ENCODE measurements around the gene SNRPA1.
"Not testable (repeated sequence)": the region's sequence is repeated elsewhere in the genome, so short reads cannot be mapped to it uniquely, and the experiment has no call there.

Gene SNRPA1

GRCh38 chr15:101293122-101293521 lies 1.9 kb downstream of the SNRPA1 start:
- Histone ChIP-seq H3K36me3 (ENCODE audit: control insufficient read depth in 4 of 4, insufficient read depth in 4 of 4, low read length in 3 of 4) (peaks cover 4 to 28% (median 13%) of the 10 kb centered on the region in 4 experiments), H3K27ac (ENCODE audit: insufficient read depth in 1 of 2, low read depth in 1 of 2, low read length in 2 of 2, poor library complexity in 1 of 2, severe bottlenecking in 2 of 2) (peak overlapping the region in 1 of 2 experiments; percentile 95), H3K9me3 (ENCODE audit: control extremely low read depth in 1 of 5, control insufficient read depth in 4 of 5, insufficient read depth in 2 of 5, low read depth in 1 of 5, low read length in 4 of 5) (no peaks in the 10 kb centered on the region), H3K4me1 (ENCODE audit: control extremely low read depth in 1 of 4, control insufficient read depth in 4 of 4, insufficient read depth in 4 of 4, low read length in 3 of 4) (peaks cover 13 to 29% (median 25%) of the 10 kb centered on the region in 4 experiments), H3K4me3 (ENCODE audit: control insufficient read depth in 1 of 7, extremely low read depth in 1 of 7, insufficient read depth in 4 of 7, low read depth in 2 of 7, low read length in 6 of 7) (peak overlapping the region in 4 of 7 experiments; percentile 91 to 96 (median 96)), H3K27me3 (replicated peaks in 2 of 5; ENCODE audit: control insufficient read depth in 4 of 5, insufficient read depth in 5 of 5, low read length in 4 of 5) (no peaks in the 10 kb centered on the region)
- 88% methylated on average over 8 of the region's 10 CpGs for WGBS (ENCODE audit: insufficient coverage)
- CTCF ChIA-PET = interaction anchor here (1.0 to 4.5 kb wide), 8 partner anchors 11 to 362 kb away, joined by 3 to 27 read pairs (median 3); no protein-coding TSS in a partner anchor
- no peak for DNase-seq
- POLR2A ChIA-PET = no interaction called here

GRCh38 chr15:101288905-101289513 lies 6.0 kb downstream of the SNRPA1 start:
- 85% methylated on average over 5 of the region's 8 CpGs for WGBS (ENCODE audit: insufficient coverage)
- no peak overlapping the region for H3K4me3 ChIP-seq (ENCODE audit: control insufficient read depth in 1 of 7, extremely low read depth in 1 of 7, insufficient read depth in 4 of 7, low read depth in 2 of 7, low read length in 6 of 7)
- no peaks in the 10 kb centered on the region for H3K27me3 ChIP-seq (replicated peaks in 2 of 5; ENCODE audit: control insufficient read depth in 4 of 5, insufficient read depth in 5 of 5, low read length in 4 of 5)
- CTCF ChIA-PET = interaction anchor here (0.6 to 4.7 kb wide), 18 partner anchors 9 to 406 kb away, joined by 3 to 54 read pairs (median 4); no protein-coding TSS in a partner anchor
- H3K36me3 ChIP-seq (ENCODE audit: control insufficient read depth in 4 of 4, insufficient read depth in 4 of 4, low read length in 3 of 4) = peaks cover 20 to 63% (median 37%) of the 10 kb centered on the region in 4 experiments
- POLR2A ChIA-PET = no interaction called here
- DNase-seq = peak; percentile 74 to 89 (median 84)
- H3K4me1 ChIP-seq (ENCODE audit: control extremely low read depth in 1 of 4, control insufficient read depth in 4 of 4, insufficient read depth in 4 of 4, low read length in 3 of 4) = peaks cover 3 to 18% (median 12%) of the 10 kb centered on the region in 4 experiments
- no peak overlapping the region for H3K27ac ChIP-seq (ENCODE audit: insufficient read depth in 1 of 2, low read depth in 1 of 2, low read length in 2 of 2, poor library complexity in 1 of 2, severe bottlenecking in 2 of 2)
- no peaks in the 10 kb centered on the region for H3K9me3 ChIP-seq (ENCODE audit: control extremely low read depth in 1 of 5, control insufficient read depth in 4 of 5, insufficient read depth in 2 of 5, low read depth in 1 of 5, low read length in 4 of 5)

GRCh38 chr15:101287342-101287741 lies 7.7 kb downstream of the SNRPA1 start:
- not testable (repeated sequence) for H3K9me3 ChIP-seq (ENCODE audit: control extremely low read depth in 1 of 5, control insufficient read depth in 4 of 5, insufficient read depth in 2 of 5, low read depth in 1 of 5, low read length in 4 of 5); H3K27me3 ChIP-seq (replicated peaks in 2 of 5; ENCODE audit: control insufficient read depth in 4 of 5, insufficient read depth in 5 of 5, low read length in 4 of 5); DNase-seq; H3K27ac ChIP-seq (ENCODE audit: insufficient read depth in 1 of 2, low read depth in 1 of 2, low read length in 2 of 2, poor library complexity in 1 of 2, severe bottlenecking in 2 of 2); H3K4me1 ChIP-seq (ENCODE audit: control extremely low read depth in 1 of 4, control insufficient read depth in 4 of 4, insufficient read depth in 4 of 4, low read length in 3 of 4); H3K4me3 ChIP-seq (ENCODE audit: control insufficient read depth in 1 of 7, extremely low read depth in 1 of 7, insufficient read depth in 4 of 7, low read depth in 2 of 7, low read length in 6 of 7)
- 96% methylated on average over 4 of the region's 6 CpGs for WGBS (ENCODE audit: insufficient coverage)
- ChIA-PET CTCF (interaction anchor here (1.0 to 4.7 kb wide), 7 partner anchors 8 to 367 kb away, joined by 3 to 54 read pairs (median 5); no protein-coding TSS in a partner anchor), POLR2A (interaction anchor here (1.3 kb wide), 1 partner anchor 11 kb away, joined by 3 read pairs; no protein-coding TSS in a partner anchor)
- H3K36me3 ChIP-seq (ENCODE audit: control insufficient read depth in 4 of 4, insufficient read depth in 4 of 4, low read length in 3 of 4) = peaks cover 20 to 77% (median 44%) of the 10 kb centered on the region in 4 experiments

- no peaks in the 10 kb centered on the region for H3K27me3 ChIP-seq (replicated peaks in 2 of 5; ENCODE audit: control insufficient read depth in 4 of 5, insufficient read depth in 5 of 5, low read length in 4 of 5)
- no peak overlapping the region for H3K27ac ChIP-seq (ENCODE audit: insufficient read depth in 1 of 2, low read depth in 1 of 2, low read length in 2 of 2, poor library complexity in 1 of 2, severe bottlenecking in 2 of 2)
- no peaks in the 10 kb centered on the region for H3K9me3 ChIP-seq (ENCODE audit: control extremely low read depth in 1 of 5, control insufficient read depth in 4 of 5, insufficient read depth in 2 of 5, low read depth in 1 of 5, low read length in 4 of 5)
- ChIA-PET CTCF (interaction anchor here (0.6 to 4.7 kb wide), 5 partner anchors 10 to 367 kb away, joined by 3 to 23 read pairs (median 5); no protein-coding TSS in a partner anchor), POLR2A (interaction anchor here (1.3 kb wide), 1 partner anchor 11 kb away, joined by 3 read pairs; no protein-coding TSS in a partner anchor)
- H3K36me3 ChIP-seq (ENCODE audit: control insufficient read depth in 4 of 4, insufficient read depth in 4 of 4, low read length in 3 of 4) = peaks cover 24 to 77% (median 47%) of the 10 kb centered on the region in 4 experiments
- peak in 1 of 3 donors; percentile 40 for DNase-seq
- peak overlapping the region in 1 of 7 experiments; percentile 24 for H3K4me3 ChIP-seq (ENCODE audit: control insufficient read depth in 1 of 7, extremely low read depth in 1 of 7, insufficient read depth in 4 of 7, low read depth in 2 of 7, low read length in 6 of 7)
- 63% methylated on average over 2 of the region's 9 CpGs for WGBS (ENCODE audit: insufficient coverage)
- peaks cover 0 to 4% (median 0%) of the 10 kb centered on the region in 4 experiments for H3K4me1 ChIP-seq (ENCODE audit: control extremely low read depth in 1 of 4, control insufficient read depth in 4 of 4, insufficient read depth in 4 of 4, low read length in 3 of 4)
Observed at GRCh38 chr15:101286471-101287114, 8.5 kb downstream of the SNRPA1 start.

- H3K36me3 ChIP-seq (ENCODE audit: control insufficient read depth in 4 of 4, insufficient read depth in 4 of 4, low read length in 3 of 4) = peaks cover 25 to 77% (median 52%) of the 10 kb centered on the region in 4 experiments
- ChIA-PET CTCF (interaction anchor here (1.9 kb wide), 1 partner anchor 10 kb away, joined by 6 read pairs; no protein-coding TSS in a partner anchor), POLR2A (no interaction called here)
- H3K4me1 ChIP-seq (ENCODE audit: control extremely low read depth in 1 of 4, control insufficient read depth in 4 of 4, insufficient read depth in 4 of 4, low read length in 3 of 4) = peaks cover 0 to 4% (median 0%) of the 10 kb centered on the region in 4 experiments
- no peak overlapping the region for H3K27ac ChIP-seq (ENCODE audit: insufficient read depth in 1 of 2, low read depth in 1 of 2, low read length in 2 of 2, poor library complexity in 1 of 2, severe bottlenecking in 2 of 2)
- H3K27me3 ChIP-seq (replicated peaks in 2 of 5; ENCODE audit: control insufficient read depth in 4 of 5, insufficient read depth in 5 of 5, low read length in 4 of 5) = no peaks in the 10 kb centered on the region
- no peak overlapping the region for H3K4me3 ChIP-seq (ENCODE audit: control insufficient read depth in 1 of 7, extremely low read depth in 1 of 7, insufficient read depth in 4 of 7, low read depth in 2 of 7, low read length in 6 of 7)
- no peak for DNase-seq
- 100% methylated on average over 2 of the region's 6 CpGs for whole genome bisulfite sequencing (ENCODE audit: insufficient coverage)
- no peaks in the 10 kb centered on the region for H3K9me3 ChIP-seq (ENCODE audit: control extremely low read depth in 1 of 5, control insufficient read depth in 4 of 5, insufficient read depth in 2 of 5, low read depth in 1 of 5, low read length in 4 of 5)
Observed at GRCh38 chr15:101283931-101284330, 11.1 kb downstream of the SNRPA1 start.

GRCh38 chr15:101280007-101280406 lies 15.0 kb downstream of the SNRPA1 start:
- Histone ChIP-seq H3K4me1 (ENCODE audit: control extremely low read depth in 1 of 4, control insufficient read depth in 4 of 4, insufficient read depth in 4 of 4, low read length in 3 of 4) (peaks cover 5 to 16% (median 14%) of the 10 kb centered on the region in 4 experiments), H3K9me3 (ENCODE audit: control extremely low read depth in 1 of 5, control insufficient read depth in 4 of 5, insufficient read depth in 2 of 5, low read depth in 1 of 5, low read length in 4 of 5) (no peaks in the 10 kb centered on the region), H3K36me3 (ENCODE audit: control insufficient read depth in 4 of 4, insufficient read depth in 4 of 4, low read length in 3 of 4) (peaks cover 10 to 49% (median 30%) of the 10 kb centered on the region in 4 experiments), H3K27ac (ENCODE audit: insufficient read depth in 1 of 2, low read depth in 1 of 2, low read length in 2 of 2, poor library complexity in 1 of 2, severe bottlenecking in 2 of 2) (no peak overlapping the region), H3K4me3 (ENCODE audit: control insufficient read depth in 1 of 7, extremely low read depth in 1 of 7, insufficient read depth in 4 of 7, low read depth in 2 of 7, low read length in 6 of 7) (no peak overlapping the region), H3K27me3 (replicated peaks in 2 of 5; ENCODE audit: control insufficient read depth in 4 of 5, insufficient read depth in 5 of 5, low read length in 4 of 5) (no peaks in the 10 kb centered on the region)
- 100% methylated on average over 1 of the region's 2 CpGs for WGBS (ENCODE audit: insufficient coverage)
- ChIA-PET POLR2A (no interaction called here), CTCF (interaction anchor here (3.2 kb wide), 1 partner anchor 9 kb away, joined by 25 read pairs; no protein-coding TSS in a partner anchor)
- no peak for DNase-seq

Data from common myeloid progenitor, CD34-positive (primary cell).